Measurements from ENCODE around the gene ABCC4.

GRCh38 chr13:94978516-94978915, 322.7 kb downstream of the ABCC4 start:
- no peak for TF ChIP-seq EZH2 (IDR thresholded peaks at IDR 0.05)
- no peak for TF ChIP-seq POLR2AphosphoS5 (IDR thresholded peaks at IDR 0.05; ENCODE audit: borderline replicate concordance, low read depth, low read length)
- TF ChIP-seq FOXP2 (optimal IDR thresholded peaks at IDR 0.05; ENCODE audit: control extremely low read depth, extremely low read length, insufficient read depth) = no peak

Data from SK-N-MC (cell line).